SU-DHL-6 (cell line): ENCODE results near the gene CCN6.

Experiments
- CTCF ChIP-seq: fragments of 200-600 bp; sonication (generic); IDR thresholded peaks from one replicate; pipeline ENCODE4 v1.5.1; 2017; ENCODE audit warnings: antibody characterized with exemption, mild to moderate bottlenecking, low read length, moderate library complexity; ENCODE audit not compliant: insufficient read depth, poor library complexity, severe bottlenecking
- EZH2phosphoT487 ChIP-seq: fragments of 200-600 bp; sonication (generic), shearing (Covaris generic); conservative IDR thresholded peaks from 2 replicates; pipeline ENCODE4 v1.6.1; 2018; ENCODE audit warnings: mild to moderate bottlenecking, antibody characterized with exemption, low read length, moderate library complexity, mixed read lengths

- TF ChIP-seq CTCF, result no peak
- no peak for TF ChIP-seq EZH2phosphoT487
Measured at GRCh38 chr6:112030206-112030960, 23.5 kb upstream of the CCN6 start.
